ENCODE data around the gene NCKAP5.

Gene NCKAP5

DNA sequence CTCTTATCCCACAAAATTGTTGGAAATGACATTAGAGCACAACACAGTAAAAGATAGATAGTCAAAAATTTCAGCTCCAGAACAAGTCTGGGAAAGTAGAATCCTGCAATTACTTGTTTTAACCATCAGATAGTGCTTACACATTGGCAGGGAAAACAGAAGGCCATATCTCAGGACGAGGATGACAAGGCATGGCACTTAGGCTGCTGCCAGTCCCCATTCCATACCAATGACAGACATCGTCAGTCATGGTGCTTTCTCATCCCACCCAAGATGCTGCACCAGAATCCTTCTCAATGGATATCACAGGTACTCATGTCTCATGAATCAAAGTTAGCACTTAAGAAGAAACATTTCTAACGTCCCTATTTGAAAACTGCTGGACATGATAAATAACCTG lies 187.3 kb downstream of the NCKAP5 start:
- no peak for DNase-seq (ENCODE audit: low read depth)

DNA sequence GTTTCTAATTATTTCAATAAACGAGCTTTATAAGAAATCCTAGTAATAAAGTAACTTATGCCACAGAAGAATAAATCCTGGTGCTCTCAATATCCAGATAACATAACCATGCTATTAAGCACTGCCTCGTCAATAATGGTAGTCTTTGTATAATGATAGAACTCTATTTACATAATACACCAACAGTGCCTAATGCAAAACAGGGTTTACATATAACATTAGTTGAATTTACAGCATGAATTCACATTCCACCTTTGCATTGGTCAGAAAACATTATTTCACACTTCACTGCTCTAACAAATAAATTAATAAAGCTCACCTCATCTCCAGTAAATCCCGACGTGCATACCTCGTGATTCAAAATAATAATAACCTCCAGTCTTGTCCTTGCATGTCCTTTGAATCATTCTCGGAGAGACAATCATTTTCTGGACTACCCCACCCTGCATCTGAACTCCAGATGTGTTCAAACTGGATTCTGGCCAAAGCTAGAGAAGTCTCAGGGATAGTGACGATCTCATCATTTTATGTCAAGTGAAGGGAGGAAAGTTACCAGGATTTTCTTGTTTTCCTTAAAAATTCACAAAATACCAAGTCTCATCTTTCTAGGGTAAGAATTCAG lies 189.2 kb downstream of the NCKAP5 start:
- DNase-seq (ENCODE audit: low read depth) = no peak

DNA sequence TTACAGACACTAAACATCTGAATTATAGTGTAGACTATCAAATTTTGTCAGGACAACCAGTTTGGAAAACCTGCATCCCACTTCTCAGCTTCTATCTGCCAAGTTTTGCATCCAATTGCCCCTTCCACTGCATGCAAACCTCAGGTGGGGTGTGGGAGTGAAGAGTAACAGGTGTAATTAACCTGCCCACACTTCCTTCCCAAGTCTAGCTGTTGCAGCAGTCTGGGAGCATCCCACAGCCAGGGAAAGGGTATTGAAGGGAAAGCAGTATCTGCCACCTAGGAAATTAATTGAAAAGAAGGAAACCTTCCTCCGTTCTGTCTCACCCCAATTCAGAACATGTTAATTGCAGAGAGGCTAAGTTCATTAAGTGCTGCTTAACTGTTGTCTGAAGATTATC lies 189.9 kb downstream of the NCKAP5 start:
- no peak for DNase-seq (ENCODE audit: low read depth)

DNA sequence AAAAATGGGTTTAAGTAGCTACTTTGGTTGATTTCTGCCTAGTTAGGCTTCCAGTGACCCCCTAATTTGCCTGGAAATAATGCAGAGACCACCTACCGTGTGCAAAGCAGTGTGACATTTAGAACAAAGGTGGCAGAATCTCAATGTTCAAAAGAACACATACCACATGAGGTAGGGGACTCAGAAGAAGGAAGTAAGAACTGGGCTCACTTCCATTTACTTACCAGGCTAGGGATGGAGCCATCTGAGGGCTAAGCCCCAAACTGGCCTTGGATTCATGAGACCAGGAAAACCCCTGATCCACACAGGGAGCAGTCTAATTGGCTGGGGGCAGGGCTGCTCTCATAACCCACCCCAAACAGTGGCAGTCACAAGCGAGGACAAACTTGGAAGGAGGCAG lies 190.7 kb downstream of the NCKAP5 start:
- no peak for DNase-seq (ENCODE audit: low read depth)

DNA sequence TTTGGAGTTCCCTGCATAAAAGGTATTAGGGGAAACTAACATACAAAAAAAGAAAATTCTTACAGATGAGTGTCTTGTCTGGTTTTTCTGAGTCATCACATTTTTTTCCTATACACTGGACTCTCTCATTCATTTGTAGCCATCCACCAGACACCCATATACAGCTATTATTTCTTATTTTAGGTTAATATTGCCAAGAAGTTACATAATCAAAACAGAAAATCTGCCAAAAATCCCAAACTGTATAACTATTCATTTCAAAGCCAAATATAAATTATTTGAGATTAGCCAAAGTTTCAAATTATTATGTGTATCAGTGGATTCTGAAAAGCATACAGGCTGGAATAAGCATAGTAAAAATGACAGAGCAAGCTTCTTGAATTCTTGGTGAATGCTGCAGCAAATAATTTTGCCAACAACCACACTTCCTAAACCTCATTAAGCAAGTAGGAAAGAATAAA lies 191.2 kb downstream of the NCKAP5 start:
- DNase-seq (ENCODE audit: low read depth) = no peak

DNA sequence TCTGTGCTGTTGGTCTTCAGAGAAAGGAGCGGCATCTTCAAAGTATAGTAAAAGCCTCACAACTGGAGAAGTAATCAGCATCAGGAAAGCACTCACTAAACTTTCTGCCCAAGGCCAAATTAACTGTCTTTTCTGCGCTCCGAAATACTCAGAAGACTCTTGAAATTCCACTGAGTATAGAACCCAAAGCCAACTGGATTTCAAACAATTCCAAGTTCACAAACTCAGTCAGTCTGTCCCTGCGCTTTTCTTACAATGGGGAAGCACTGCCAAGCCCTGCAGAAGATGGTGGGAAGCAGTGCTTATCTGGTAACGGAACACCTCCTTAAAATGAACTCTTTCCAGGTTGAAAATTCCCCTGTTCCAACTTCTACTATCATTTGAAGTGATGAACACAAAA lies 193.5 kb downstream of the NCKAP5 start:
- DNase-seq (ENCODE audit: low read depth) = no peak

DNA sequence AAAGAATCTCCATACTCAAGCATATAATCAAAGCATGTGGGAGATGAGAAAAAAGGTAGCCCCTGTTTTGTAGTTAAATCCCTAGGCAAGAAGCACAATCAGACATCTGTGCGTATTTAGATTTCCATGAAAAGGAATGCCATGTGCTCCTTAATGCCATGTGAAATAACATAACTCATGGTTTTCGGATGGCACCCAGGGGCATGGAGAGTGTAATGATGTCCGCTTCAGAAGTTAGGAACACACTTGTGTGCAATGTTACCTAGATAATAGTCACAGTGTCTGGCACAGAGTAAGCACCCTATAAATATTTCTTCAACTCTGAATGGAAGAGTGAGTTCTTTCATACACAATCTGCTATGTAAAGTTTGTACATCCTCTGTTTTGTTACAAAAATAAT lies 197.0 kb downstream of the NCKAP5 start:
- no peak for DNase-seq (ENCODE audit: low read depth)

DNA sequence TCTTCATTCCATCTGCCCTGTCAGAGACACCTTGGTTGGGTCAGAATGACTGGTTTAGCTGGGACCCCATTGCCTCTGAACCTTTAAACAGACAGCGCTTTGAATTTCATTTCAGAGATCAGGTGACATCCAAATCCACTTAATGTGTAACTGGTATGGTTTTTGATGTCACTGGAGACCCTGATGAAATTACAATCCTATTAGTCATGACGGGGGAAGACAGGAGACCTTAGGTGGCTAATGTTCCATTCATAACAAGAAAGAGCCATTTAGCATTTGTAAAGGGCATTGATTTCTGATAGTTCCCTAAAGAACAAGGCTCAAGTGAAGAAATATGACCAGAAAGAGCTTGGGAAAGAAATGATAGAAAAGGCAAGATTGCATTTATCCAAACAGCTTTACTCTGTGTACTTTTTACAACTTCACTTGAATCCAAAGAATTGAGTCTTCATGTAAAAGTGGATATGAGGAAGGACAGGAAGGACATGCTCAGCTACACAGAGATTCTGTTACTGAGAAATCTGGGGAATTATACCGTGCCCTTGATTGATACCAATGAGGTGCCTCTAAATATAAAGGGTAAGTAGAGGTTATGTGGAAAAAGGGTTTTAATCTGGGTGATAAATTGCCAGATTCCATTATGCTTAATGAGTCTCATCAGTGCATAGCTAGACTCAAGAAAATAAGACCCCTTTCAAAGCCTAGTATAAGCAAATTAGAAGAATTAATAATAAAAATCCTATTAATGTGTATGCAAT lies 198.2 kb downstream of the NCKAP5 start:
- no peak for DNase-seq (ENCODE audit: low read depth)

DNA sequence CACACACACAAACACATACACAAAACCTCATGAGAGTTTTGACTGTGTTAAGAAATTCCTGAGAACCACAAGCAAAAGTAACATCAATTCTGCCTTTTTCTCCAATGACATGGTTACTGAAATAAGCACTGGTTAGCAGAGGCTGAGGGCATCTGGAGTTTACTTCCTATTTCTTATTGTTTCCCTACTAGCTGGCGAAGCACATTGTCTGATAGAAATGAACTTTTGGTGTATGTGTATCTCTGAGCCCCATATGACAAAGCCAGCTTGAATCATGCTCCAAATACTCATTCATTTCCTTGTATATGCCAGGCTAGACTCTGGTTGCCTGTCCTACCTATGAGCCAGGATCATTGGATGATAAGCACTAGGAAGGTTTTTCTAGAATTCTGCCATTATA lies 203.1 kb downstream of the NCKAP5 start:
- no peak for DNase-seq (ENCODE audit: low read depth)

DNA sequence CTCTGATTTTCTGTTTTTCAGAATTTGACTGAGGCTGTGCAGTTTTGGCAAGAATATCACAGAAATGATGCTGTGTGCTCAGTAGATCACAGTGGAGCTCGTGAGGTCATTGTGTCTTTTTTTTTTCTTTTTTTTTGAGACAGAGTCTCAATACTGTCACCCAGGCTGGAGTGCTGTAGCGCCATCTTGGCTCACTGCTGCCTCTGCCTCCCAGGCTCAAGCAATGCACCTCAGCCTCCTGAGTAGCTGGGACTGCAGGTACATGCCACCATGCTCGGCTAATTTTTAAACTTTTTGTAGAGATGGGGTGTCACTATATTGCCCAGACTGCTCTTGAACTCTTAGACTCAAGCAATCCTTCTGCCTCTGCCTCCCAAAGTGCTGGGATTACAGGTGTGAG lies 203.6 kb downstream of the NCKAP5 start:
- no peak for DNase-seq (ENCODE audit: low read depth)

DNA sequence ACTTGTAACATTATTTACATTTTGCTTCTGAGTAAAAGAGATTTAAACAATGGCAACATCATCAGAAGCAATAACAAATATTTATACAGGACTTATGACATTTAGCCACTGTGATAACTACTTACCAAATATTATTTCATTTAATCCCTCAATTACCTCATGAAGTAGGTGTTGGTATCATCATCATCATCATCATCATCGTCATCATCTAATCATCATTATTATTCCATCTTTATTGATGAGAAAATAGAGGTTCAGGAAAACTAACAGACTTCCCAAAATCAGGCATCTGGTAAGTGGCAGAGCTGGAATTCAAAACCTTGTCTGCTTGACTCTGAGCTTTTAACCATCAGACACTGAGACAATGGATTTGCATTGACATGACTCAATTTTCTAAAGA lies 204.4 kb downstream of the NCKAP5 start:
- no peak for DNase-seq (ENCODE audit: low read depth)

DNA sequence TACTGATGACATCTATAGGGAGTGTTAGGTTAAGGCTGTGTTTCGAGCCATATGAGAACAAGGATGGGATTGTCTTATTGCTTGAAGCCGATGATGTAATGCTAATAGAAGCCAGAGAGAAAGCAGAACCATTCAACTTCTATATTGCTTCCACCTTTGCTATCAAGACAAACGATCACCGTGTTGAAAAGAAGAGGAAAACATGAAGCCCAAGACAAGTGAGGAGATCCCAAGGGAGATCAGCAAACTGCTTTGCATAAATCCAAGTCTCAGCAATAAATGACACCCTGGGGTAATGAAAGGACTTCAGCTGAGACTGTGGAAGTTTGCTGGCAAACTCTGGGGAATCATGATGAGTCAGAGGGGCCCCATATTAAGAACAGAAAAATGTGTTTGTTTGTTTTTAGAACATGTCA lies 206.2 kb downstream of the NCKAP5 start:
- DNase-seq (ENCODE audit: low read depth) = peak; percentile 24

DNA sequence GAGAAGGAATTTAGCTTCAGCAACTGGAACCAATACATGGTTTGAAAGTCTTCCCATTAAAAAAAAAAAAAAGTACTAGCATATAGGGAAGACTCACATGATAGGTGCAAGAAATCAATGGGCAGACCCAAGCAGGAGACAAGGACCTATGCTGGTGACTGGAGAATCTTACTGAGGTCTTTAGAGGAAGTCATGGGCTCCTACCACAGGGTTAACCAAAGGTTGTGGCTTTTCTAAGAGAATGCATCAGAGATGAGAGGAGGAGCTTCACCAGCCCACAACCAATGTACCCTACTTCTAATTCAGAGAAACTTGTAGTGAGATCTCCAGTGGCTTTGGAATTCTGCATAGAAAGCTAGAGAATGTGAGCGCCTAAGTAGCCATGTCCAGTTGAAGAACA lies 207.4 kb downstream of the NCKAP5 start:
- no peak for DNase-seq (ENCODE audit: low read depth)

DNA sequence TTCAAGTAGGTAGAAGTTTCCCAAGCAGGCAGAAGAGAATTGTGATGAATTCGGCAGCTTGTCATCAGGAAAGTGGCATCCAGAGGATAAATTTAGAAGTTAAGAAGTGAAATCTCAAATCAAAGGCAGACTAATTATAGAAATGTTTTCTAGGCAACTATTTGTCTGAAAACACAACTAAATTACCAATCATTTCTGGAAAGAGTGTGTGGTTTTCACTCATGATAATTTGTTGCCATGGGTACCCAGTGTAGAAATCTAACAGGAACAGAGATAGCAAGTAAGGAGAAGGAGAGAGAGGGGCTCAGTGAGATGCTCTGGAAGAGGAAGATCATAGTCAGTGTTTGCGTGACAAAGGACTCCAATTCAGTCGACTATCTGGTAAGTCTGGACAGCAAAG lies 208.1 kb downstream of the NCKAP5 start:
- no peak for DNase-seq (ENCODE audit: low read depth)

DNA sequence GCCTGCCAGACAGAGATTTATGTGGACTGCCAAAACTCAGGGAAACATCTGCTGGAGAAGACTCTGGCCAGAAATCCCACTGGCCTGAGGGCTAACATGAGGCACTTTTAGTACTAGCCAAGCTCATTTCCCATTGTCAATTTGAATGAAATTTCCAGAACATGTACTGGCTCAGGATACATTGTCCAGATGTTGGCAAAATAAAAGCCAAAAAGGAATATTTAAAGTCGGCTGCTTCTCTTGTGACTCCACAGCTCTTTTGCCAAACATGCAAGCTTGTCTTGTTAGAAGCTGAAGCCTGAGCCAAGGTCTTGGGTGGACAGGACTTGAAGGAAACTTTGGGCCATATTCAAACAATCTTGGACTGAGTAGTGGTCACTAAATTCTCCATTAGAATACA lies 215.5 kb downstream of the NCKAP5 start:
- no peak for DNase-seq (ENCODE audit: low read depth)

DNA sequence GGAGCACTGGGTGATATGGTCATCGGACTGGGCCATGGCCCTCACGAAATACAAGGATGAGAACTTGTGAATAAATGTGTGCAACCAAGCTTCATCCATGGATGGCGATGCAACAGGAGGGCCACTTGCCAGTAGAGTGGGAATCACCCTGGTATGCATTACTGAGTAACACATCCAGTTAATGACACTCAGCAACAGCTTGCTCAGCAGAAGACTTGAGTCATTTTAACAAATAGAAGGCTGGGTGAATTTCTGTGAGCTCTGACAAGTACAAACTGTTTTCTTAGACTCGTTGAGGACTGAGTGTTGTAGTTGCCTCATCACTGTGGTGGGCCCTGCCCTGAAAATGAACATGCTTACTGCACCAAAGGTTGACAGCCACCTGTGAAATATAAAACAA lies 221.6 kb downstream of the NCKAP5 start:
- DNase-seq (ENCODE audit: low read depth) = no peak

DNA sequence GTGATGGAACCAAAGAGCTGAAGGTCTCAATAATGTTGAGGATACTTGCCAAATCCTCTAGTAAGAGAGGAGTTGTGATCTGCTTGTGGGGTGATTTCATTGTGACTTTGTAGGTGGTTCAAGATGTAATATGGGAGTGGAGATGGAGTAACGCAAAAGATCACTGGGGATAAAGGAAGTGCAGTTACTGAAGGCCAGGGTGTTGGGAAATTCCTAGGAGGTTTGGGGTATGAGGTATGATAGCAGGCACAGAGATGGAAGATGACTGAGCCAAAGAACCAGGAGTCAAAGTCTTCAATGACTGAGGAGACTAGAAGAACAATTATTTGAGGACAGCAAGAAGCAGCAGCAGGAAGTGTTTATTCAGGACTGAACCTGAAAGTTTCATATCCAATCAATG lies 222.6 kb downstream of the NCKAP5 start:
- no peak for DNase-seq (ENCODE audit: low read depth)

DNA sequence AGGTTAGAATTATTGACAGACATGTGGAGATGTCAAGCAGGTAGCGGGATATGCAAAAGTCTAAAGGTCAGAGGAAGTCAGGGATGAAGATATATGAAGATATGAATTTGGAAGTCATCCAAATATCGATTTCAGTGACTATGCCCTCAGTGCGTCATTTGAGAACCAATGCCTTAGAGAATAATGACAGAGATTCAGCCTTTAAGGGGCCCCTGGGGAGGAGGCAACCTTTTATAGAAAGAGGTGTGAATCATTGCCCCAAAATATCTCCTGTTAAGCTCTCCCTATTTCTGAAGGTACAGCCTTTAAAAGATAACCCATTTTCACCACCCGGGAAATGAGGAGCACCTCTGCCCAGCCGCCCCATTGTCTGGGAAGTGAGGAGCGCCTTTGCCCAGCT lies 223.4 kb downstream of the NCKAP5 start:
- DNase-seq (ENCODE audit: low read depth) = no peak

DNA sequence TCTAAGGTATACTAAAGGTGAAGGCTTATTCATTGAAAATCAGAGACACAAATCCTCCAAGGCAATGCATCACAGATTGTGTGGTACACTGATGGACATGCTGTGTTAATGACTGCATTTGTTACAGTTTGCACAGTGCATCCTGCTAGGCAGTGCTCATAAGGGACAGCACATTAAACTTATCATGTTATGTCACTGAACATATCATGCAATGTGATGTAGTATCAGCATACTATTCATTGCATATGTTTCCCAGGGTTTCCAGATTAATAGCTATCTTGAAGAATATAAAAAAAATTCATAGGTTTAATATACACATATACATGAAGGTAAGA lies 225.3 kb downstream of the NCKAP5 start:
- no peak for DNase-seq (ENCODE audit: low read depth)

DNA sequence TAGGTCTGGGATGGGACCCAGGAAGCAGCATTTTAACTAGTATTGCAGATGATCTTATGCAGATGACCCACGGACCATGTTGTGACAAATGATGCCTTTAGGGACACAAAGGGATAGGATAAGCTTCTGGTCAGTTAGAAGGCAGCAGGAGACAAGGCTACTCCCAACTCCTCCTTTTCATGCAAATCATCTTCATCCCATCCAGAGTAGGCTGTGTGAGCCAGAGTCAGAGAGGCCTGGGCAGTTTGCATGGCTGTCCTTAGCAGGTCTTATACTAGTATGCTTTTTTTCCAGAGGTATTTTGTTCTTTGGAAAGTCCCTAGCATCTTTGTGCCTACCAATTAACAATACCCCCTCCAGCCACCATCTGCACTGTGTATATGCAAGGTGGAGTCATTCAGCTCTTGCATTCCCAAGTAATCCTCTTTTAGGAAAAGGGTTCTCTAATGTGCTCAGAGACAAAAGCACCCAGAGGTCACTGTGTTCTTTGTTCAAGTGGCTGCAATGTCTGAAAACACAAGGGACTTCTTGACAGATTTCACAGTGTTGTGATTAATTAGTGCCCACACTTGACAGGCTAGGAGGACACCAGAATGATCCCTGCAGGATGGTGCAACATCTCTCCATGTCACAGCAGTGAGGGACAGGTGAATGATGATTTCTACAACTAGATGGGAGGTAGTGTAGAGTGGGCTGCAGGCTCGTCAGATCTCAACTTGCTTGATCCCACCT lies 225.8 kb downstream of the NCKAP5 start:
- no peak for DNase-seq (ENCODE audit: low read depth)

DNA sequence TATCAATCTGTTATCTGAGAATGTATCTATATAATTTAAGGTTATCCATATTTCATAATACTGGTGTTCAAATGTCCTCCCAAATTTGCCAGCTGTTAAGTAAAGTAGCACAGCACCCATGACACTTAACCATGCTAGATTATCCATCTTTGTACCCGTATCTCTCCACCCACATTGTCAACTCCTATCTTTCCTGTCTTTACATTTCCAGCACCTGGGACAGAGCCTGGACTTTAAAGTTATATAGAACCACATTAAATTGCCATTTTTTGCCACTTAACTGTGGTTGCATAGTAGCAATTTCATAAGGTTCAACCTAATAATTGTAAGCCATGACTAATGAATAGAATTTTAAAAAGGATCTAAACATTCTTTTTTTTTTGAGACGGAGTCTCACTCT lies 226.7 kb downstream of the NCKAP5 start:
- DNase-seq (ENCODE audit: low read depth) = no peak

DNA sequence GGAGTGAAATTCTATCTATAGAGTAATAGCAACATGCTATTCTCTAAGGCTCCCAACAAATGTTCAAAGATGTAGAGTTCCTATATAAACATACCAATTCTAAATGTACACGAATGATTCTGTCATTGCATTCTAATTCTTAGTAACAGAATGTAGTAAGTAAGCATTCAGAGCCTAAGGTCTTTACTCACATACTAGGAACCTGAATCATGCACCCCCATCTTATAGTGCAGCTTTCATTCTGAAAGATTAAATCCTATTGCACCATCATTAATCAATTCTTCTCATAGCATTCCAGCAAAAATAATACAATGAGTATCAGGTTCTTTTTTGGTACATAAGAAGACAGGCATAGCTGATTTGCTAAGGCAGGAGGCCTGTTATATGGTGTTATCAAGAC lies 230.0 kb downstream of the NCKAP5 start:
- DNase-seq (ENCODE audit: low read depth) = no peak

DNA sequence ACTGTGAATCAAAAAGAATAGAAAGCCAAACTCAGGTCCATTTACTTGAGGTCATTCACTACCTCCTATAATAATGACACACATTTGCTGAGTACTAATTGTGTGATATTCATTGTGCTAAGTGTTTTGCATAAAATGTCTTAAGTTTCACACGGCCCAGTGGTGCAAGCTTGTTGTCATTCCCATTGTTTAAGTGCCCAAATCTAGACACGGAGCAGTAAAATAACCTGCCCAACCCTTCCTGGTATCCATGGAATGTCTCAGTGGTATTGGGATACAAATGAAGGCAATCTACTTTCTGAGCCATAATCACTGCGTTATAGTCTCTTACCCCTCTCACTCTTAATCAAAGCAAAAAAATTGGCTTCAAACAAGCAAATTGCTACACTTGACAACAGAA lies 233.3 kb downstream of the NCKAP5 start:
- DNase-seq (ENCODE audit: low read depth) = no peak

DNA sequence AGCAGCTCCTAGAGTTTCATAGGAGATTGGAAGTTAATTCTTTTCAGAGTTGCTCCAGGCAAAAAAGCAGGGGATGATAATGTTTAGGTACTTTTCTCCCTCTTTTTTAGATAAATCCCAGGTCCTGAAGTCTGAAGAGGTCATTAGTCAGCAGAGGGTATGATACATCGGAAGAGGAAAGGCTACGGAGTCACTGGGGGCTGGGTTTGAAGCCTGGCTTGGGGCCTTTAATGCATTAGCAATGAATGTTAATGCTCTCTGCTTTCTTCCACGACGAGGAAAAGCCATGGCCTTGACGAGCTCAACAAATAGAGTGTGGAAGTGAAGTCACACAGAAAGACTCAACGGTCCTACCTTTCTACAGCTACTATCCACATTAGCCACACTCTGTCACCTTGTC lies 235.1 kb downstream of the NCKAP5 start:
- DNase-seq (ENCODE audit: low read depth) = no peak
